Small intestine (tissue), 7 donors: Measurements from ENCODE around the gene SPINK4. TPM values are rescaled to one million over a fixed set of nuclear protein-coding genes. Genes with fewer than 3 reads are reported as not detected.
A peak's percentile ranks its signal among the peaks of the same experiment; 100 is the strongest.

Experiments
- DNase-seq, 2 donors: peaks; one replicate each; pipeline versions ENCODE4 v3.0.0 to v3.0.0-alpha.2; 2013
- FAIRE-seq: peaks from 2 replicates; lab custom pipeline; 2012; peaks lifted over from hg19 to GRCh38; lab: Jason Lieb, UNC
- H3K27ac ChIP-seq, 3 donors: one replicate each; pipeline ENCODE4 v1.5.1; 2013; ENCODE audit warnings: low read length in 2 of 3, mild to moderate bottlenecking in 2 of 3, control low read depth in 1 of 3, inconsistent platforms in 1 of 3, low read depth in 1 of 3, moderate library complexity in 1 of 3
- H3K27me3 ChIP-seq, 3 donors: one replicate each; pipeline ENCODE4 v1.6.1; 2013; ENCODE audit warnings: low read length in 3 of 3, inconsistent platforms in 1 of 3; ENCODE audit not compliant: control insufficient read depth in 3 of 3, insufficient read depth in 3 of 3
- H3K36me3 ChIP-seq, 3 donors: one replicate each; pipeline ENCODE4 v1.6.1; 2013; ENCODE audit warnings: low read length in 3 of 3, inconsistent platforms in 1 of 3, low read depth in 1 of 3, mild to moderate bottlenecking in 1 of 3, moderate library complexity in 1 of 3; ENCODE audit not compliant: control insufficient read depth in 3 of 3, insufficient read depth in 2 of 3
- H3K4me1 ChIP-seq, 3 donors: one replicate each; pipeline ENCODE4 v1.6.1; 2013; ENCODE audit warnings: low read length in 2 of 3, inconsistent platforms in 1 of 3, low read depth in 1 of 3, mild to moderate bottlenecking in 1 of 3, moderate library complexity in 1 of 3; ENCODE audit not compliant: control insufficient read depth in 3 of 3, insufficient read depth in 2 of 3
- H3K4me3 ChIP-seq, 3 donors: one replicate each; pipeline ENCODE4 v1.5.1; 2013; ENCODE audit warnings: low read length in 3 of 3, control low read depth in 1 of 3, inconsistent platforms in 1 of 3, low read depth in 1 of 3, mild to moderate bottlenecking in 1 of 3, moderate library complexity in 1 of 3
- H3K9me3 ChIP-seq, 2 donors: one replicate each; pipeline ENCODE4 v1.6.1; 2013; ENCODE audit warnings: low read depth in 1 of 2, low read length in 1 of 2; ENCODE audit not compliant: control insufficient read depth in 2 of 2, insufficient read depth in 1 of 2
- WGBS, 3 donors: extraction: QIAGEN DNeasy Blood & Tissue Kit; methylation state at CpG; one replicate each; pipeline ENCODE4 v1.1.7; 2013; 5-methylcytosine and 5-hydroxymethylcytosine counted together
- polyA plus RNA-seq, 4 donors: library from polyadenylated mRNA; stranded (reverse) in 3 of 4; unstranded in 1 of 4; fragments of 200-250 nt in 3 of 4; fragments of 120-200 nt in 1 of 4; gene quantifications; one replicate each; pipeline versions ENCODE4 v1.2.1 to v1.2.3, GENCODE V29; 2013
- donor health status: healthy with polysubstance abuse.
- donor health status: control.
- donor health status: control.
- donor health status: Bipolar disorder and iron deficiency.
- donor health status: healthy.

The SPINK4 gene
- polyA plus RNA-seq, 4 donors: 361 to 2,061 (median 934) TPM

DNA sequence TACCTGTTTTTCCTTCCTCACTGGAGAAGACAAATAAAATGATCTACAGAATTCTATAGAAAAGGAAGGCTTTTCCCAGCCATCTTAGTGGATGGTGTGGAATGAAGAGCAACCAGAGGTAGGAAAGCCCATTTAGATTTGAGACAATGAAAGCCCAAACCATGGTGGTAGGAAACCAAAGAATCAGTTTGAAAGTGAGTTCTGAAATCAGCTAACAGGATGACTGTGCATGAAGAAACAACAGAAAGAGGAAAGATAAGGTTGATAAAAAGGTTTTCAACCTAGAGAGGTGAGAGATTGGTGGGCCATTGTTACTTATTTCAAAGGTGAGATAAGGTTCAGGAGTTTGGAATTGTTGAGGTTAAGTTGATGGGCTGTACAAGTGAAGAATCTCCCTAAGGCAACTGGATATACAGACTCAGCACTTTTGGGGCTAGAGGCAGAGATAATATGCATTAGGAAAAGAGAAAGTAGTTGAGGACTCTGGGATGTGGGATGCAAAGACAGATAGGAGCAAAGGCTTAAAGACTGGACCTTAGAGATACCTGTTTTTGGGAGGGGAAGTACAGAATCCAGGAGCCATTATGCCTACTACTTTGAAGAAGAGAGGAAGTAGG lies 27.3 kb downstream of the SPINK4 start:
- no peaks in the 10 kb centered on the region for H3K27me3 ChIP-seq
- FAIRE-seq (no peak), DNase-seq (no peak)
- peaks cover 3 to 14% (median 5%) of the 10 kb centered on the region in 3 donors for H3K4me1 ChIP-seq
- H3K9me3 ChIP-seq: no peaks in the 10 kb centered on the region
- no peak overlapping the region for H3K4me3 ChIP-seq
- H3K27ac ChIP-seq: no peak overlapping the region
- peaks cover 4 to 25% (median 4%) of the 10 kb centered on the region in 3 donors for H3K36me3 ChIP-seq

DNA sequence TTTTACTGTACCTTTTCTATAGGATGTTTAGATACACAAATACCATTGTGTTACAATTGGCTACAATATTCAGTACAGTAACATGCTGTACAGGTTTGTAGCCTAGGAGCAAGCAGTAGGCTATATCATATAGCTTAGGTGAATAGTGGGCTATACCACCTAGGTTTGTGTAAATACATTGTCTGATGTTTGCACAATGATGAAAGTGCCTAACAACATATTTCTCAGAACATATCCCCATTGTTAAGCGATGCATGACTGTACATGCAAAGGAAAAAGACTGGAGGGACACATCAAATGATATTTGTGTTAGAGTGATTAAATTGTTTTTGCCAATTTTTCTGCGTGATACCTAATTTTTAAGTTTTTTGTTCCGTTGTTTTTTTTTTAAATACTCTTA lies 30.2 kb downstream of the SPINK4 start:
- Histone ChIP-seq H3K27me3 (no peaks in the 10 kb centered on the region), H3K27ac (no peak overlapping the region), H3K9me3 (no peaks in the 10 kb centered on the region), H3K4me1 (peaks cover 0 to 16% (median 3%) of the 10 kb centered on the region in 3 donors), H3K4me3 (no peak overlapping the region), H3K36me3 (peaks cover 7 to 32% (median 12%) of the 10 kb centered on the region in 3 donors)
- DNase-seq: no peak
- FAIRE-seq: no peak
- WGBS, 3 donors: 94 to 98% (median 96%) methylated on average over 3 of the region's 3 CpGs

DNA sequence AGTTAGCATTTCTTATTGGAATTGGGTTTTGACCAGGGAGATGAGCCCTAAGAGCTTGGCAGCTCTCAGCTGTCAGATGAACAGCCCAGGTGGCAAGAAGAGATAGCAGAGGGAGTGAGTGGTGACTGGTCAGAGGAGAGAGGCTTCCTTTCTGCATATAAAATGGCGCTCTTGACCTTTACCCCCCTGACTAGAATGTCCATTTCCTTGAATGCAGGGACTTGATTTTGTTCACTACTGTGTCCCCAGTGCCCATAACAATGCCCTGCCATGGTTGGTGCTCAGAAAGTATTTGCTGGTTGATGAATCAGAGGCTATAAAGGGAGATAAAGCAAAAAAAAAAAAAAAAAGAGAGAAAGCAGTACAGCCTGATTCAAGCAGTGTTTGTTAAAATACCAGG lies 32.1 kb downstream of the SPINK4 start:
- H3K4me3 ChIP-seq: no peak overlapping the region
- no peaks in the 10 kb centered on the region for H3K27me3 ChIP-seq
- peaks cover 0 to 6% (median 0%) of the 10 kb centered on the region in 3 donors for H3K4me1 ChIP-seq
- H3K9me3 ChIP-seq: no peaks in the 10 kb centered on the region
- FAIRE-seq (no peak), DNase-seq (peak; percentile 68 to 94)
- WGBS, 3 donors: 6 to 76% (median 56%) methylated on average over 1 of the region's 1 CpG
- peak overlapping the region; percentile 34 to 64 (median 53) for H3K27ac ChIP-seq
- H3K36me3 ChIP-seq: peaks cover 9 to 37% (median 19%) of the 10 kb centered on the region in 3 donors

DNA sequence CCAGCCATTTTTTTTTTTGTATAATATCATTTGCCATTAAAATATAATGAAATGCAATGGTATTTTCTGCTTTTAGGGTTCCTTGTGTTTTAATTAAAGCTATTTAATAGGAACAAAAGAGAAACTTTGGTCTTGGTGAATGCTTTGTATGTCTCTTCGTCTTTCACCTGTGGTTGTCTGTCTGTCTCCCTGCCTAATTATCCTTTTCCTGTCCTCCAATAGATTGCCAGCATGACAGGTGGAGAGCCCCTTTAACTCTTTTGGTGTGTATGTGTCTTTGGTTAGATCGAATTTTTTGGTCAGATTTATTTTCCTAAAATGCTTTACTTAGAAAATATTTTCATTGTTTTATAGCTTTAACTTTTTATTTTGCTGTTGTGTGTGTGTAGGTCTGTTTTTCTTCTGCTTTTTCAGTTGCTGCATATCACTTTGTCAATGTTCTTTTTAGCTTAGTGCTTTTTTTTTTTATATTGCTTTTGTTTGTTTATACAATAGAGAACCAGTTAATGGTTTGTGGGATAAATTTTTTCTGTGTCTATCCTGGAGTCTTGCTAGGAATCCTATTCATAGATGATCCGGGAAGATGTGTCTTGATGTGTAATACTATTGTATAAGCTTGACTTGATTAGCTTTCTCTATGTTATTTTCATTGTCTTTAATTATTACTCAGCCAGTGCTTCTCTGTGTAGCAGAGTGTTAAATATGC lies 33.5 kb downstream of the SPINK4 start:
- DNase-seq (no peak), FAIRE-seq (no peak)
- Histone ChIP-seq H3K27ac (no peak overlapping the region), H3K36me3 (peaks cover 14 to 39% (median 30%) of the 10 kb centered on the region in 3 donors), H3K9me3 (no peaks in the 10 kb centered on the region), H3K27me3 (no peaks in the 10 kb centered on the region), H3K4me1 (peaks cover 0 to 6% (median 0%) of the 10 kb centered on the region in 3 donors), H3K4me3 (no peak overlapping the region)
- 72 to 79% (median 75%) methylated on average over 3 of the region's 3 CpGs for WGBS, 3 donors

DNA sequence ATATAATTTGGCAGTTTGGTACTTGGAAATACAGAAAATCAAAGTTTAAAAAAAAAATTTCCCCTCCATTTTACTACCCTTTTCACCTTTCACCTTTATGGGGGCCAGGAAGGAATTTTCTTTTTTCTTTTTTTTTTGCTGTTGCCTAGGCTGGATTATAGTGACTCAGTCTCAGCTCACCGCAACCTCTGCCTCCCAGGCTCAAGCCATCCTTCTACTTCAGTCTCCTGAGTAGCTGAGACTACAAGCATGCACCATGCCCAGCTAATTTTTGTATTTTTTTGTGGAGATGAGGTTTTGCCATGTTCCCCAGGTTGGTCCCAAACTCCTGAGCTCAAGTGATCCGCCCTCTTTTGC lies 34.0 kb downstream of the SPINK4 start:
- H3K36me3 ChIP-seq: peaks cover 14 to 42% (median 30%) of the 10 kb centered on the region in 3 donors
- no peak for DNase-seq
- H3K4me3 ChIP-seq: no peak overlapping the region
- no peaks in the 10 kb centered on the region for H3K27me3 ChIP-seq
- no peaks in the 10 kb centered on the region for H3K9me3 ChIP-seq
- WGBS, 3 donors: 66 to 98% (median 95%) methylated on average over 2 of the region's 2 CpGs
- H3K4me1 ChIP-seq: peaks cover 0 to 6% (median 0%) of the 10 kb centered on the region in 3 donors
- H3K27ac ChIP-seq: no peak overlapping the region
- FAIRE-seq: no peak

DNA sequence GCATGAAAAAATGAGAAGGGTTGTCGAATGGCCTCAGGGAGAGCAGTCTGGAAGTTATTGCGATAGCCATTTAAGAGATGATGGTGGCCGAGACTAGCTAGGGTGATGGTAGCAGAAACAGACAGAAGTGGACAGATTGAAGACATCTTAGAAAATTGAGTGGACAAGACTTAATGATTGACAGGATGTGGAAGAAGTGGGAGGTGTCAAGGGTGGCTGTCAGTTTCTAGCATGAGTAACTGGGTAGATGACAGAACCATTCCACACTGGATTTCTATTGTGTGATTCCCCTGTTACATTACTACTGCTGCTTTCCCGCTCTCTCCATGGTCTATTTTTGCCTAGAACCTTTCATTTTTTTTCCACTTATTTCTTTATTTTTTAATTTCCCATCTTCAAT lies 37.5 kb downstream of the SPINK4 start:
- 95 to 96% (median 95%) methylated on average over 4 of the region's 4 CpGs for WGBS, 3 donors

DNA sequence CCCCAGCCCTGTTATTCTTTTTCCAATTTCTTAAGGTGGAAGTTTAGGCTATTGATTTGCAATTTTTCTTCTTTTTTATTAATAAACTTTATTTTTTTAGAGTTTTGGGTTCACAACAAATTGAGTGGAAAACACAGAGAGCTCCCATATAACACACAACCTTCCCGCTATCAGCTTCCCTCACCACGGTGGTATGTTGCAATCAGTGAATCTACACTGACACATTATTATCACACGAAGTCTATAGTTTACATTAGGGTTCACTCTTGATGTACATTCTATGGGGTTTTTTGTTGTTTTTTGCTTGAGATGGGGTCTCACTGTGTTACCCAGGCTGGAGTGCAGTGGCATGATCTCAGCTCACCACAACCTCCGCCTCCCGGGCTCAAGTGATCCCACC lies 45.5 kb downstream of the SPINK4 start:
- WGBS, 3 donors: 74 to 87% (median 84%) methylated on average over 5 of the region's 5 CpGs
- DNase-seq (no peak), FAIRE-seq (no peak)
- Histone ChIP-seq H3K9me3 (no peaks in the 10 kb centered on the region), H3K36me3 (peaks cover 5 to 10% (median 6%) of the 10 kb centered on the region in 3 donors), H3K27ac (no peak overlapping the region), H3K4me1 (peaks cover 0 to 6% (median 0%) of the 10 kb centered on the region in 3 donors), H3K4me3 (no peak overlapping the region), H3K27me3 (no peaks in the 10 kb centered on the region)

More for the DNA sequence above, 37.5 kb downstream of the SPINK4 start:
- FAIRE-seq (no peak), DNase-seq (no peak)
- Histone ChIP-seq H3K9me3 (no peaks in the 10 kb centered on the region), H3K4me3 (no peak overlapping the region), H3K27me3 (no peaks in the 10 kb centered on the region), H3K27ac (no peak overlapping the region), H3K4me1 (peaks cover 0 to 2% (median 0%) of the 10 kb centered on the region in 3 donors), H3K36me3 (peaks cover 23 to 46% (median 35%) of the 10 kb centered on the region in 3 donors)

DNA sequence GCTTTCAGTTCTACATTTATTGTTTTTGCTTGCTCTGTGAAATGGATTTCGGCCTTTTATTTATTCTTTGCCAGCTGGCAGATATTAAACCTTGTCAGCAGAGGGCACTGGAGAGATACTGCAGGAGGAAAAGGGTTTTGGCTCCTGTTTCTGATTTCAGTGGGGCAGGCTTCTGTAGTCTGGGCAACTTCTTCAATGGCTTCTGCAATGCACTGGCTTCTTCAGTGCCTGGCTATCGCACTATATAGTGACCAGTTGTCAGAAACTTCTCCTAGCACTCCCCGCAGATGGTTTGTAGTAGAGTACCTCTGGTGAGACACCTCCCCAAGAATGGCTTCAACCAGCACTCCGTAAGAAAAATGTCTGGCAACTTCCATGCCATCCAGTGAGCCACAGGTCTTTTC lies 47.1 kb downstream of the SPINK4 start:
- 38 to 54% (median 39%) methylated on average over 4 of the region's 4 CpGs for WGBS, 3 donors
- Histone ChIP-seq H3K4me1 (peaks cover 2 to 15% (median 9%) of the 10 kb centered on the region in 3 donors), H3K27ac (peak overlapping the region in 2 of 3 donors; percentile 2 to 66)

More for the DNA sequence above, 47.1 kb downstream of the SPINK4 start:
- H3K27me3 ChIP-seq: no peaks in the 10 kb centered on the region
- H3K36me3 ChIP-seq: peaks cover under 1 to 6% (median 5%) of the 10 kb centered on the region in 3 donors
- peak; percentile 78 to 81 for DNase-seq
- no peak overlapping the region for H3K4me3 ChIP-seq
- no peaks in the 10 kb centered on the region for H3K9me3 ChIP-seq
- no peak for FAIRE-seq
